Thoracic aorta (tissue), 2 donors: Measurements from ENCODE around the gene TAL2. TPM values are rescaled to one million over a fixed set of nuclear protein-coding genes. Genes with fewer than 3 reads are reported as not detected.
"Not testable (repeated sequence)": the region's sequence is repeated elsewhere in the genome, so short reads cannot be mapped to it uniquely, and the experiment has no call there.

Experiments
- ATAC-seq: fragments of 150-250 bp; one replicate; pipeline ENCODE4 v1.8.0; 2017; ENCODE audit warnings: low read depth; ENCODE audit not compliant: insufficient number of reproducible peaks, low FRiP score
- DNase-seq: peaks from one replicate; pipeline ENCODE4 v3.0.0-alpha.2; 2020; ENCODE audit warnings: low spot score
- H3K27ac ChIP-seq, 2 donors: fragments of 200-600 bp; sonication (generic); 1 replicate in 1 of 2; 2 replicates in 1 of 2; pipeline ENCODE4 v1.5.1; 2016; ENCODE audit warnings: mild to moderate bottlenecking in 2 of 2, moderate library complexity in 2 of 2
- H3K27me3 ChIP-seq: fragments of 200-600 bp; sonication (generic); replicated peaks from 2 replicates; pipeline ENCODE4 v1.6.0; 2016; ENCODE audit warnings: mild to moderate bottlenecking; ENCODE audit not compliant: insufficient read depth
- H3K36me3 ChIP-seq: fragments of 200-600 bp; sonication (generic); one replicate; pipeline ENCODE4 v1.5.1; 2016
- H3K4me1 ChIP-seq, 2 donors: fragments of 200-600 bp; sonication (generic); 1 replicate in 1 of 2; 2 replicates in 1 of 2; pipeline versions ENCODE4 v1.5.1 to v1.6.0; 2016; ENCODE audit warnings: low read depth in 2 of 2, mild to moderate bottlenecking in 1 of 2; ENCODE audit not compliant: control insufficient read depth in 1 of 2
- H3K4me3 ChIP-seq: fragments of 200-600 bp; sonication (generic); 2 replicates; pipeline ENCODE4 v1.5.1; 2016; ENCODE audit warnings: mild to moderate bottlenecking
- H3K9me3 ChIP-seq: fragments of 200-600 bp; sonication (generic); 2 replicates; pipeline ENCODE4 v1.5.1; 2016
- CTCF ChIP-seq: fragments of 200-600 bp; sonication (generic); IDR thresholded peaks from one replicate; pipeline ENCODE4 v1.5.1; 2019; ENCODE audit warnings: antibody characterized with exemption
- total RNA-seq, 2 donors: library from RNA; depleted of rRNA; stranded (reverse); fragments of >200 nt; gene quantifications; one replicate each; pipeline versions ENCODE4 v1.1.0 to v1.2.3, GENCODE V29; 2016

TAL2 gene
- total RNA-seq, 2 donors from 2014 or later: not detected

- Histone ChIP-seq H3K36me3 (no peaks in the 10 kb centered on the region), H3K9me3 (no peaks in the 10 kb centered on the region), H3K4me1 (peaks cover 4 to 15% of the 10 kb centered on the region in 2 donors), H3K27ac (no peak overlapping the region), H3K27me3 (no peaks in the 10 kb centered on the region), H3K4me3 (no peak overlapping the region)
- DNase-seq (no peak), ATAC-seq (no peak)
- no peak for TF ChIP-seq CTCF
Observed at GRCh38 chr9:105697871-105698270, 35.6 kb downstream of the TAL2 start.

- Histone ChIP-seq H3K27ac (no peak overlapping the region), H3K36me3 (no peaks in the 10 kb centered on the region), H3K4me3 (no peak overlapping the region), H3K9me3 (no peaks in the 10 kb centered on the region), H3K4me1 (peaks cover 4 to 14% of the 10 kb centered on the region in 2 donors), H3K27me3 (no peaks in the 10 kb centered on the region)
- DNase-seq (no peak), ATAC-seq (no peak)
- TF ChIP-seq CTCF: no peak
Observed at GRCh38 chr9:105698348-105698870, 36.2 kb downstream of the TAL2 start.

- H3K4me1 ChIP-seq: peaks cover 0 to 2% of the 10 kb centered on the region in 2 donors
- H3K27ac ChIP-seq: no peak overlapping the region
- H3K36me3 ChIP-seq: no peaks in the 10 kb centered on the region
- DNase-seq (no peak), ATAC-seq (no peak)
- no peaks in the 10 kb centered on the region for H3K9me3 ChIP-seq
- no peaks in the 10 kb centered on the region for H3K27me3 ChIP-seq
- TF ChIP-seq CTCF: no peak
- H3K4me3 ChIP-seq: no peak overlapping the region
Observed at GRCh38 chr9:105700668-105701067, 38.4 kb downstream of the TAL2 start.

GRCh38 chr9:105701145-105701544 is 38.9 kb downstream of the TAL2 start:
- Histone ChIP-seq H3K27me3 (no peaks in the 10 kb centered on the region), H3K4me1 (no peaks in the 10 kb centered on the region), H3K27ac (no peak overlapping the region), H3K9me3 (no peaks in the 10 kb centered on the region), H3K36me3 (no peaks in the 10 kb centered on the region), H3K4me3 (no peak overlapping the region)
- DNase-seq (no peak), ATAC-seq (no peak)
- no peak for TF ChIP-seq CTCF

- no peak for ATAC-seq
- Histone ChIP-seq H3K27ac (no peak overlapping the region), H3K36me3 (peaks cover 4% of the 10 kb centered on the region), H3K9me3 (no peaks in the 10 kb centered on the region), H3K4me1 (no peaks in the 10 kb centered on the region), H3K27me3 (no peaks in the 10 kb centered on the region), H3K4me3 (no peak overlapping the region)
- no peak for TF ChIP-seq CTCF
- no peak for DNase-seq
Observed at GRCh38 chr9:105702207-105702606, 40.0 kb downstream of the TAL2 start.

GRCh38 chr9:105703638-105704037 is 41.4 kb downstream of the TAL2 start:
- H3K4me1 ChIP-seq, H3K36me3 ChIP-seq, H3K27ac ChIP-seq, ATAC-seq, H3K4me3 ChIP-seq, DNase-seq, H3K27me3 ChIP-seq, H3K9me3 ChIP-seq: not testable (repeated sequence)
